ENCODE data around the gene ADAMTS12.

- no peak for TF ChIP-seq SIN3A (IDR thresholded peaks at IDR 0.05; ENCODE audit: borderline replicate concordance, insufficient read depth, low read length)
- TF ChIP-seq REST (IDR thresholded peaks at IDR 0.05; ENCODE audit: insufficient read depth in 1 of 2, low read depth in 2 of 2, low read length in 2 of 2): no peak
Observed at GRCh38 chr5:33629999-33630398, 261.8 kb downstream of the ADAMTS12 start.

Data from PFSK-1 (cell line).